ENCODE data around the gene RBAK.

DNA sequence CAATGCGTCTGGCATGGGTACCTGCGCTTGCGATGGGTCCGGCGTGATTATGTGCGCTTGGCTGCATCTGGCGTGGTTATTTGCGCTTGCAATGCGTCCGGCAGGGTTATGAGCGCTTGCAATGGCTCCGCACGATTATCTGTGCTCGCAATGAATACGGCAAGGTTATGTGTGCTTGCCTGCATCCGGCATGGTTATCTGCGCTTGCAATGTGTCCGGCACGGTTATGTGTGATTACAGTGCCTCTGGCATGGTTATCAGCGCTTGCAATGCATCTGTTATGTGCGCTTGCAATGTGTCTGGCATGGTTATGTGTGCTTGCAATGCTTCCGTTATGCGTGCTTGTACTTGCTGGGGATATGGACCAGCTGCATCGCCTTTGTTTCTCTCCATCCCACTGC, 37.7 kb downstream of the RBAK start:
- TF ChIP-seq, protein P1, sequence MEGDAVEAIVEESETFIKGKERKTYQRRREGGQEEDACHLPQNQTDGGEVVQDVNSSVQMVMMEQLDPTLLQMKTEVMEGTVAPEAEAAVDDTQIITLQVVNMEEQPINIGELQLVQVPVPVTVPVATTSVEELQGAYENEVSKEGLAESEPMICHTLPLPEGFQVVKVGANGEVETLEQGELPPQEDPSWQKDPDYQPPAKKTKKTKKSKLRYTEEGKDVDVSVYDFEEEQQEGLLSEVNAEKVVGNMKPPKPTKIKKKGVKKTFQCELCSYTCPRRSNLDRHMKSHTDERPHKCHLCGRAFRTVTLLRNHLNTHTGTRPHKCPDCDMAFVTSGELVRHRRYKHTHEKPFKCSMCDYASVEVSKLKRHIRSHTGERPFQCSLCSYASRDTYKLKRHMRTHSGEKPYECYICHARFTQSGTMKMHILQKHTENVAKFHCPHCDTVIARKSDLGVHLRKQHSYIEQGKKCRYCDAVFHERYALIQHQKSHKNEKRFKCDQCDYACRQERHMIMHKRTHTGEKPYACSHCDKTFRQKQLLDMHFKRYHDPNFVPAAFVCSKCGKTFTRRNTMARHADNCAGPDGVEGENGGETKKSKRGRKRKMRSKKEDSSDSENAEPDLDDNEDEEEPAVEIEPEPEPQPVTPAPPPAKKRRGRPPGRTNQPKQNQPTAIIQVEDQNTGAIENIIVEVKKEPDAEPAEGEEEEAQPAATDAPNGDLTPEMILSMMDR (IDR thresholded peaks at IDR 0.05), result no peak
- no peak for TF ChIP-seq POLR2A (IDR thresholded peaks at IDR 0.05)
